ENCODE measurements around the gene ARID5B.

Gene ARID5B

GRCh38 chr10:62067560-62067959 lies 166.1 kb downstream of the ARID5B start:
- TF ChIP-seq TAF1 (IDR thresholded peaks at IDR 0.05; ENCODE audit: low read depth, low read length), result no peak
- TF ChIP-seq POLR2A (IDR thresholded peaks at IDR 0.05; ENCODE audit: low read depth, low read length), result no peak
- no peak for TF ChIP-seq SPI1 (IDR thresholded peaks at IDR 0.05; ENCODE audit: low read depth, low read length)
- no peak for TF ChIP-seq POU2F2 (IDR thresholded peaks at IDR 0.05; ENCODE audit: low read depth, low read length)
- TF ChIP-seq POLR2AphosphoS5 (IDR thresholded peaks at IDR 0.05; ENCODE audit: low read depth, low read length), result no peak
- no peak for TF ChIP-seq PAX5 (IDR thresholded peaks at IDR 0.05; ENCODE audit: insufficient read depth, low read length, severe bottlenecking)
- DNase-seq (ENCODE audit: insufficient read length, low spot score), result no peak
- no peak for FAIRE-seq

GRCh38 chr10:62068464-62068863 lies 167.0 kb downstream of the ARID5B start:
- TF ChIP-seq TAF1 (IDR thresholded peaks at IDR 0.05; ENCODE audit: low read depth, low read length) (no peak), SPI1 (IDR thresholded peaks at IDR 0.05; ENCODE audit: low read depth, low read length) (no peak), PAX5 (IDR thresholded peaks at IDR 0.05; ENCODE audit: insufficient read depth, low read length, severe bottlenecking) (no peak), POU2F2 (IDR thresholded peaks at IDR 0.05; ENCODE audit: low read depth, low read length) (no peak), POLR2AphosphoS5 (IDR thresholded peaks at IDR 0.05; ENCODE audit: low read depth, low read length) (no peak), POLR2A (IDR thresholded peaks at IDR 0.05; ENCODE audit: low read depth, low read length) (no peak)
- DNase-seq (ENCODE audit: insufficient read length, low spot score) (no peak), FAIRE-seq (no peak)

- no peak for DNase-seq (ENCODE audit: insufficient read length, low spot score)
- TF ChIP-seq POLR2A (IDR thresholded peaks at IDR 0.05; ENCODE audit: low read depth, low read length), result no peak
- TF ChIP-seq POLR2AphosphoS5 (IDR thresholded peaks at IDR 0.05; ENCODE audit: low read depth, low read length), result no peak
- no peak for TF ChIP-seq SPI1 (IDR thresholded peaks at IDR 0.05; ENCODE audit: low read depth, low read length)
- TF ChIP-seq PAX5 (IDR thresholded peaks at IDR 0.05; ENCODE audit: insufficient read depth, low read length, severe bottlenecking), result no peak
- no peak for TF ChIP-seq POU2F2 (IDR thresholded peaks at IDR 0.05; ENCODE audit: low read depth, low read length)
- TF ChIP-seq TAF1 (IDR thresholded peaks at IDR 0.05; ENCODE audit: low read depth, low read length), result no peak
- no peak for FAIRE-seq
These were observed 168.1 kb downstream of the ARID5B start for GRCh38 chr10:62069452-62070178.

GRCh38 chr10:62071846-62072281 lies 170.4 kb downstream of the ARID5B start:
- no peak for TF ChIP-seq PAX5 (IDR thresholded peaks at IDR 0.05; ENCODE audit: insufficient read depth, low read length, severe bottlenecking)
- TF ChIP-seq POLR2AphosphoS5 (IDR thresholded peaks at IDR 0.05; ENCODE audit: low read depth, low read length), result no peak
- no peak for TF ChIP-seq SPI1 (IDR thresholded peaks at IDR 0.05; ENCODE audit: low read depth, low read length)
- no peak for TF ChIP-seq POLR2A (IDR thresholded peaks at IDR 0.05; ENCODE audit: low read depth, low read length)
- TF ChIP-seq POU2F2 (IDR thresholded peaks at IDR 0.05; ENCODE audit: low read depth, low read length), result no peak
- TF ChIP-seq TAF1 (IDR thresholded peaks at IDR 0.05; ENCODE audit: low read depth, low read length), result no peak
- FAIRE-seq (no peak), DNase-seq (ENCODE audit: insufficient read length, low spot score) (no peak)

GRCh38 chr10:62072901-62073300 lies 171.4 kb downstream of the ARID5B start:
- FAIRE-seq, result no peak
- TF ChIP-seq SPI1 (IDR thresholded peaks at IDR 0.05; ENCODE audit: low read depth, low read length), result no peak
- DNase-seq (ENCODE audit: insufficient read length, low spot score), result no peak

- no peak for TF ChIP-seq POU2F2 (IDR thresholded peaks at IDR 0.05; ENCODE audit: low read depth, low read length)
- TF ChIP-seq POLR2A (IDR thresholded peaks at IDR 0.05; ENCODE audit: low read depth, low read length), result no peak
- no peak for TF ChIP-seq POLR2AphosphoS5 (IDR thresholded peaks at IDR 0.05; ENCODE audit: low read depth, low read length)
- no peak for TF ChIP-seq PAX5 (IDR thresholded peaks at IDR 0.05; ENCODE audit: insufficient read depth, low read length, severe bottlenecking)
- TF ChIP-seq TAF1 (IDR thresholded peaks at IDR 0.05; ENCODE audit: low read depth, low read length), result no peak
- TF ChIP-seq SPI1 (IDR thresholded peaks at IDR 0.05; ENCODE audit: low read depth, low read length), result no peak
- DNase-seq (ENCODE audit: insufficient read length, low spot score) (no peak), FAIRE-seq (no peak)
These were observed 171.9 kb downstream of the ARID5B start for GRCh38 chr10:62073429-62073828.

GRCh38 chr10:62075414-62075813 lies 173.9 kb downstream of the ARID5B start:
- no peak for DNase-seq (ENCODE audit: insufficient read length, low spot score)
- TF ChIP-seq PAX5 (IDR thresholded peaks at IDR 0.05; ENCODE audit: insufficient read depth, low read length, severe bottlenecking), result no peak
- no peak for TF ChIP-seq POU2F2 (IDR thresholded peaks at IDR 0.05; ENCODE audit: low read depth, low read length)
- no peak for TF ChIP-seq POLR2A (IDR thresholded peaks at IDR 0.05; ENCODE audit: low read depth, low read length)
- TF ChIP-seq SPI1 (IDR thresholded peaks at IDR 0.05; ENCODE audit: low read depth, low read length), result no peak
- no peak for TF ChIP-seq POLR2AphosphoS5 (IDR thresholded peaks at IDR 0.05; ENCODE audit: low read depth, low read length)
- TF ChIP-seq TAF1 (IDR thresholded peaks at IDR 0.05; ENCODE audit: low read depth, low read length), result no peak
- FAIRE-seq, result no peak

GRCh38 chr10:62075912-62076311 lies 174.4 kb downstream of the ARID5B start:
- no peak for TF ChIP-seq POU2F2 (IDR thresholded peaks at IDR 0.05; ENCODE audit: low read depth, low read length)
- no peak for TF ChIP-seq POLR2A (IDR thresholded peaks at IDR 0.05; ENCODE audit: low read depth, low read length)
- TF ChIP-seq SPI1 (IDR thresholded peaks at IDR 0.05; ENCODE audit: low read depth, low read length), result no peak
- TF ChIP-seq POLR2AphosphoS5 (IDR thresholded peaks at IDR 0.05; ENCODE audit: low read depth, low read length), result no peak
- TF ChIP-seq TAF1 (IDR thresholded peaks at IDR 0.05; ENCODE audit: low read depth, low read length), result no peak
- no peak for TF ChIP-seq PAX5 (IDR thresholded peaks at IDR 0.05; ENCODE audit: insufficient read depth, low read length, severe bottlenecking)
- DNase-seq (ENCODE audit: insufficient read length, low spot score) (no peak), FAIRE-seq (no peak)

- no peak for TF ChIP-seq POLR2A (IDR thresholded peaks at IDR 0.05; ENCODE audit: low read depth, low read length)
- TF ChIP-seq PAX5 (IDR thresholded peaks at IDR 0.05; ENCODE audit: insufficient read depth, low read length, severe bottlenecking), result no peak
- TF ChIP-seq SPI1 (IDR thresholded peaks at IDR 0.05; ENCODE audit: low read depth, low read length), result no peak
- no peak for TF ChIP-seq POU2F2 (IDR thresholded peaks at IDR 0.05; ENCODE audit: low read depth, low read length)
- TF ChIP-seq POLR2AphosphoS5 (IDR thresholded peaks at IDR 0.05; ENCODE audit: low read depth, low read length), result no peak
- no peak for TF ChIP-seq TAF1 (IDR thresholded peaks at IDR 0.05; ENCODE audit: low read depth, low read length)
- DNase-seq (ENCODE audit: insufficient read length, low spot score) (no peak), FAIRE-seq (no peak)
These were observed 175.4 kb downstream of the ARID5B start for GRCh38 chr10:62076891-62077290.

Data from GM12891 (cell line).